ENCODE data around the gene CAD.

GRCh38 chr2:27205206-27205605 is 12.0 kb upstream of the CAD start:
- TF ChIP-seq CTCF (conservative IDR thresholded peaks at IDR 0.05; ENCODE audit: low read depth, low read length): no peak
- TF ChIP-seq RAD21 (IDR thresholded peaks at IDR 0.05; ENCODE audit: low read length): no peak
- TF ChIP-seq RCOR1 (IDR thresholded peaks at IDR 0.05; ENCODE audit: insufficient replicate concordance, low read length): no peak
- no peak for TF ChIP-seq POLR2A (IDR thresholded peaks at IDR 0.05; ENCODE audit: low read depth, low read length)
- TF ChIP-seq MAZ (IDR thresholded peaks at IDR 0.05; ENCODE audit: borderline replicate concordance, low read depth, low read length): no peak

All from IMR-90 (cell line).